ENCODE data around the gene AADACL4. TPM values are rescaled to one million over a fixed set of nuclear protein-coding genes. Genes with fewer than 3 reads are reported as not detected.

Gene AADACL4
- total and polyA plus RNA-seq, 9 of the 15 experiments (the other 6 are each of a cell fraction or from before 2014, with no cell fraction given): not detected

GRCh38 chr1:12615865-12616708 is 27.8 kb upstream of the AADACL4 start (continued):
- TF ChIP-seq MGA (IDR thresholded peaks at IDR 0.05) (peak; percentile 16; the same call in 1 of the 2 replicates), ZNF707 (CRISPR knock-in tag; conservative IDR thresholded peaks at IDR 0.05) (no peak), SMARCE1 (IDR thresholded peaks at IDR 0.05) (0 out of 2 replicates have a peak, but pooled peaks have one; percentile 44), ZNF449 (CRISPR knock-in tag; IDR thresholded peaks at IDR 0.05) (no peak), ZNF165 (CRISPR knock-in tag; IDR thresholded peaks at IDR 0.05; ENCODE audit: borderline replicate concordance) (no peak), GATAD2A (IDR thresholded peaks at IDR 0.05) (no peak), RBM34 (IDR thresholded peaks at IDR 0.05; ENCODE audit: borderline replicate concordance, insufficient read depth, low read length) (no peak), RCOR1 (IDR thresholded peaks at IDR 0.05; ENCODE audit: borderline replicate concordance in 1 of 2, low read depth in 2 of 2, low read length in 2 of 2) (0 out of 4 replicates have a peak, but pooled peaks of 1 of the 2 experiments have one; percentile 6), NFYB (IDR thresholded peaks at IDR 0.05; ENCODE audit: extremely low read depth, insufficient read length) (no peak), ZFP91 (CRISPR knock-in tag; IDR thresholded peaks at IDR 0.05) (no peak), ESRRB (CRISPR knock-in tag; IDR thresholded peaks at IDR 0.05; ENCODE audit: borderline replicate concordance) (no peak), ASH1L (IDR thresholded peaks at IDR 0.05; ENCODE audit: borderline replicate concordance, low read depth, partially characterized antibody) (no peak)

Measured in K562 (cell line).